Upper lobe of left lung (tissue), 4 donors: ENCODE data around the gene TMEM187.
A peak's percentile ranks its signal among the peaks of the same experiment; 100 is the strongest.

Experiments
- EP300 ChIP-seq, 4 donors: sonication (generic); formaldehyde crosslinking; IDR thresholded peaks; one replicate each; pipeline ENCODE4 v1.5.1; 2017; ENCODE audit warnings: antibody characterized with exemption in 4 of 4, control low read depth in 2 of 4
- POLR2A ChIP-seq, 4 donors: fragments of 450-650 bp; IDR thresholded peaks; one replicate each; pipeline ENCODE4 v1.5.1; 2016 to 2017; ENCODE audit warnings: antibody characterized with exemption in 4 of 4, mild to moderate bottlenecking in 2 of 4
- TF ChIP-seq, protein P1 (sequence below), 6 experiments: fragments of 450-650 bp in 4 of 6; fragments of 200-600 bp in 2 of 6; sonication (generic) in 2 of 6; IDR thresholded peaks; one replicate each; pipeline ENCODE4 v1.5.1; 2016 to 2019; ENCODE audit warnings: antibody characterized with exemption in 6 of 6

DNA sequence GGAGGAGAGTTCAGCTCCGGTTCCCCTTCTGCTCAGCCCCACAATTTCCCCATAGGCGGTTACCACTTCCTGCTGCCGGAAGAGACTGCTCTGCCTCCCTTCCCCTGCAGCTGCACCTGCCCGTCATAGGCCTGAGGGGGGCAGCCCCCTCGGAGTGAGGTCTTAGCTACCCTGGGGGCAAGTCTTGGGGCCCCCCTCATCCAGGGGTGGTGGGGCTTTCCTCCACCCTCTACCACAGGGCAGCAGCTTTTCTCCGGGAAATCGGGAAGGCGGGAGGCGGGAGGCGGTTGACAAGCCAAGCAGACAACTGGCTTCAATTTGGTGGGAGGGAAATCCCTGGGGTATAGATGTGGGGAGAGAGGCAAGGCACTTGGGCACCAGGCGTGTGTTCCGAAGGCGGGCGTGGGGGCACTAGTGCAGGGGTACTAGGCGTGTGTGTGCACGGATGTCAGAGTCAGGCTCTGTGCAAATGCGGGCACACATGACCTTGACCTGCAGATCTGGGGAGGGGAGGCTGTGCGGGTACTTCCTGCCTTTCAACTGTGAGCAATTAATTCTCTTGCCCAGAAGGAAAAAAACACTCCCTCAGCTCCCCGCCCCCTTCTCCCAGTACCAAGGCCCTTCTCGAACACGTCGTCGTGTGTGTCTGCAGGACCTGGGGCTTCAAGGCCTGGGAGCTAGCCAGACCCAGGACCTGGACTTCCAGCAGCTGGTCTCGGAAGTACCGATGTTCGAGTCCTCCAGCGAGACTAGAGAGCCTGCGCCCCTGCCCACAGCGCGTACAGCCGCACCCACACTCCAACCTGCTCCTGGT lies 45.5 kb upstream of the TMEM187 start:
- TF ChIP-seq EP300 (IDR thresholded peaks at IDR 0.05) (peak in 1 of 4 donors; percentile 9), POLR2A (IDR thresholded peaks at IDR 0.05) (peak in 1 of 4 donors; percentile 53)
- TF ChIP-seq, protein P1, sequence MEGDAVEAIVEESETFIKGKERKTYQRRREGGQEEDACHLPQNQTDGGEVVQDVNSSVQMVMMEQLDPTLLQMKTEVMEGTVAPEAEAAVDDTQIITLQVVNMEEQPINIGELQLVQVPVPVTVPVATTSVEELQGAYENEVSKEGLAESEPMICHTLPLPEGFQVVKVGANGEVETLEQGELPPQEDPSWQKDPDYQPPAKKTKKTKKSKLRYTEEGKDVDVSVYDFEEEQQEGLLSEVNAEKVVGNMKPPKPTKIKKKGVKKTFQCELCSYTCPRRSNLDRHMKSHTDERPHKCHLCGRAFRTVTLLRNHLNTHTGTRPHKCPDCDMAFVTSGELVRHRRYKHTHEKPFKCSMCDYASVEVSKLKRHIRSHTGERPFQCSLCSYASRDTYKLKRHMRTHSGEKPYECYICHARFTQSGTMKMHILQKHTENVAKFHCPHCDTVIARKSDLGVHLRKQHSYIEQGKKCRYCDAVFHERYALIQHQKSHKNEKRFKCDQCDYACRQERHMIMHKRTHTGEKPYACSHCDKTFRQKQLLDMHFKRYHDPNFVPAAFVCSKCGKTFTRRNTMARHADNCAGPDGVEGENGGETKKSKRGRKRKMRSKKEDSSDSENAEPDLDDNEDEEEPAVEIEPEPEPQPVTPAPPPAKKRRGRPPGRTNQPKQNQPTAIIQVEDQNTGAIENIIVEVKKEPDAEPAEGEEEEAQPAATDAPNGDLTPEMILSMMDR (IDR thresholded peaks at IDR 0.05) = peak in 1 of 6 experiments; percentile 23
